RWPE2 (cell line): ENCODE results near the gene MGAT4C.

ENCODE experiments used
- ATAC-seq: fragments of 200-7000 bp; cut with Tn5 transposase; 3 replicates; pipeline ENCODE4 v1.9.1; 2021; ENCODE audit warnings: low read depth
- DNase-seq: peaks from one replicate; pipeline ENCODE4 v3.0.0-alpha.2; 2020; ENCODE audit warnings: low spot score
- H3K27ac ChIP-seq: fragments of 450-650 bp; 2 replicates; pipeline ENCODE4 v1.5.1; 2017; ENCODE audit warnings: mild to moderate bottlenecking; ENCODE audit not compliant: poor library complexity, severe bottlenecking
- H3K27me3 ChIP-seq: fragments of 250-450 bp; sonication (Bioruptor Pico); 2 replicates; pipeline ENCODE4 v1.5.1; 2021; ENCODE audit warnings: mild to moderate bottlenecking, moderate library complexity; ENCODE audit not compliant: insufficient read depth, poor library complexity, severe bottlenecking
- H3K36me3 ChIP-seq: fragments of 250-450 bp; sonication (Bioruptor Pico); 2 replicates; pipeline ENCODE4 v1.5.1; 2020; ENCODE audit warnings: low read depth, mild to moderate bottlenecking, moderate library complexity
- H3K4me1 ChIP-seq: fragments of 250-450 bp; sonication (Bioruptor Pico); 2 replicates; pipeline ENCODE4 v1.5.1; 2021; ENCODE audit warnings: mild to moderate bottlenecking, moderate library complexity; ENCODE audit not compliant: insufficient read depth, poor library complexity, severe bottlenecking
- H3K4me3 ChIP-seq: fragments of 250-450 bp; sonication (Bioruptor Pico); 2 replicates; pipeline ENCODE4 v1.5.1; 2021; ENCODE audit warnings: mild to moderate bottlenecking, moderate library complexity; ENCODE audit not compliant: severe bottlenecking
- H3K9me3 ChIP-seq: fragments of 250-450 bp; sonication (Bioruptor Pico); 2 replicates; pipeline ENCODE4 v1.5.1; 2021; ENCODE audit warnings: mild to moderate bottlenecking, moderate library complexity; ENCODE audit not compliant: severe bottlenecking
- CTCF ChIP-seq: fragments of 450-650 bp; IDR thresholded peaks from one replicate; pipeline ENCODE4 v1.5.1; 2017; ENCODE audit warnings: mild to moderate bottlenecking, moderate library complexity; ENCODE audit not compliant: poor library complexity, severe bottlenecking

The MGAT4C gene

GRCh38 chr12:85993746-85994145 lies 262.4 kb downstream of the MGAT4C start:
- H3K27me3 ChIP-seq = no peaks in the 10 kb centered on the region
- DNase-seq = no peak
- no peaks in the 10 kb centered on the region for H3K36me3 ChIP-seq
- peaks cover 5% of the 10 kb centered on the region for H3K4me1 ChIP-seq
- no peak overlapping the region for H3K27ac ChIP-seq
- no peak for ATAC-seq
- no peaks in the 10 kb centered on the region for H3K9me3 ChIP-seq
- no peak overlapping the region for H3K4me3 ChIP-seq
- TF ChIP-seq CTCF = no peak

- no peak for DNase-seq
- 0 out of 3 replicates have a peak, but pooled peaks have one; percentile 25 for ATAC-seq
These were observed 270.2 kb downstream of the MGAT4C start for GRCh38 chr12:85985996-85986395.

GRCh38 chr12:85983601-85984000 lies 272.6 kb downstream of the MGAT4C start:
- TF ChIP-seq CTCF = no peak
- no peaks in the 10 kb centered on the region for H3K36me3 ChIP-seq
- H3K4me3 ChIP-seq = no peak overlapping the region
- no peaks in the 10 kb centered on the region for H3K27me3 ChIP-seq
- no peaks in the 10 kb centered on the region for H3K4me1 ChIP-seq
- DNase-seq = no peak
- no peak overlapping the region for H3K27ac ChIP-seq
- H3K9me3 ChIP-seq = no peaks in the 10 kb centered on the region
- no peak for ATAC-seq

More at GRCh38 chr12:85985996-85986395, 270.2 kb downstream of the MGAT4C start:
- no peak for TF ChIP-seq CTCF
- Histone ChIP-seq H3K9me3 (no peaks in the 10 kb centered on the region), H3K36me3 (no peaks in the 10 kb centered on the region), H3K4me1 (no peaks in the 10 kb centered on the region), H3K27me3 (no peaks in the 10 kb centered on the region), H3K4me3 (no peak overlapping the region), H3K27ac (no peak overlapping the region)

- Histone ChIP-seq H3K4me1 (no peaks in the 10 kb centered on the region), H3K4me3 (no peak overlapping the region), H3K9me3 (no peaks in the 10 kb centered on the region), H3K27ac (no peak overlapping the region), H3K27me3 (no peaks in the 10 kb centered on the region), H3K36me3 (no peaks in the 10 kb centered on the region)
- no peak for DNase-seq
- ATAC-seq = no peak
- no peak for TF ChIP-seq CTCF
These were observed 276.6 kb downstream of the MGAT4C start for GRCh38 chr12:85979641-85980040.

GRCh38 chr12:85975716-85976115 lies 280.5 kb downstream of the MGAT4C start:
- H3K27me3 ChIP-seq = no peaks in the 10 kb centered on the region
- no peaks in the 10 kb centered on the region for H3K4me1 ChIP-seq
- H3K9me3 ChIP-seq = no peaks in the 10 kb centered on the region
- no peak overlapping the region for H3K27ac ChIP-seq
- H3K4me3 ChIP-seq = no peak overlapping the region
- no peak for TF ChIP-seq CTCF
- H3K36me3 ChIP-seq = no peaks in the 10 kb centered on the region
- no peak for ATAC-seq
- DNase-seq = no peak
